Keratinocyte (primary cell): ENCODE data around the gene FUT7. TPM values are rescaled to one million over a fixed set of nuclear protein-coding genes. Genes with fewer than 3 reads are reported as not detected.

Experiments
- DNase-seq: peaks from one replicate; pipeline ENCODE4 v3.0.0-alpha.2; 2011; ENCODE audit warnings: low read depth, missing footprints, low spot score
- FAIRE-seq: peaks from 2 replicates; lab custom pipeline; 2011; peaks lifted over from hg19 to GRCh38; lab: Jason Lieb, UNC
- H2AFZ ChIP-seq: 2 replicates; pipeline ENCODE4 v1.6.0; 2012; ENCODE audit warnings: low read length, control low read depth, inconsistent platforms; ENCODE audit not compliant: control insufficient read depth
- H3K27ac ChIP-seq: 2 replicates; pipeline ENCODE4 v1.5.1; 2011; ENCODE audit warnings: low read length; ENCODE audit not compliant: control insufficient read depth, insufficient read depth
- H3K27me3 ChIP-seq: 3 replicates; pipeline ENCODE4 v1.6.0; 2011; ENCODE audit warnings: low read length; ENCODE audit not compliant: control insufficient read depth, insufficient read depth; ENCODE audit errors: extremely low read depth
- H3K36me3 ChIP-seq, 2 experiments: 2 replicates in 1 of 2; 3 replicates in 1 of 2; pipeline ENCODE4 v1.5.1; 2011; ENCODE audit warnings: low read length in 2 of 2, mild to moderate bottlenecking in 1 of 2; ENCODE audit not compliant: control insufficient read depth in 2 of 2, insufficient read depth in 2 of 2; ENCODE audit errors: extremely low read depth in 1 of 2
- H3K4me1 ChIP-seq: 3 replicates; pipeline ENCODE4 v1.5.1; 2011; ENCODE audit warnings: low read length; ENCODE audit not compliant: control insufficient read depth, insufficient read depth; ENCODE audit errors: extremely low read depth
- H3K4me2 ChIP-seq: 3 replicates; pipeline ENCODE4 v1.6.0; 2011; ENCODE audit warnings: low read depth, low read length; ENCODE audit not compliant: control insufficient read depth, insufficient read depth; ENCODE audit errors: extremely low read depth
- H3K4me3 ChIP-seq, 3 experiments: fragments of 200-600 bp in 1 of 3; sonication (generic) in 1 of 3; 2 replicates in 2 of 3; 3 replicates in 1 of 3; pipeline ENCODE4 v1.5.1; 2011 to 2016; ENCODE audit warnings: low read length in 3 of 3, mild to moderate bottlenecking in 3 of 3, control low read depth in 2 of 3, inconsistent platforms in 1 of 3, low read depth in 1 of 3, mixed read lengths in 1 of 3, mixed run types in 1 of 3, moderate library complexity in 1 of 3; ENCODE audit not compliant: control insufficient read depth in 2 of 3, insufficient read depth in 2 of 3; ENCODE audit errors: extremely low read depth in 1 of 3
- H3K79me2 ChIP-seq: 2 replicates; pipeline ENCODE4 v1.6.0; 2012; ENCODE audit warnings: low read length; ENCODE audit not compliant: control insufficient read depth, insufficient read depth
- H3K9ac ChIP-seq: 3 replicates; pipeline ENCODE4 v1.6.0; 2011; ENCODE audit warnings: low read length; ENCODE audit not compliant: control insufficient read depth, insufficient read depth; ENCODE audit errors: extremely low read depth
- H3K9me1 ChIP-seq: 3 replicates; pipeline ENCODE4 v1.6.0; 2011; ENCODE audit warnings: low read length; ENCODE audit not compliant: control insufficient read depth, insufficient read depth; ENCODE audit errors: extremely low read depth
- H3K9me3 ChIP-seq: 2 replicates; pipeline ENCODE4 v1.5.1; 2012; ENCODE audit warnings: low read depth, low read length; ENCODE audit not compliant: control insufficient read depth
- H4K20me1 ChIP-seq: 3 replicates; pipeline ENCODE4 v1.6.0; 2011; ENCODE audit warnings: low read length; ENCODE audit not compliant: control insufficient read depth, insufficient read depth; ENCODE audit errors: extremely low read depth
- CTCF ChIP-seq, 3 experiments: IDR thresholded peaks in 1 of 3; conservative IDR thresholded peaks in 1 of 3; optimal IDR thresholded peaks in 1 of 3; 2 replicates in 2 of 3; 3 replicates in 1 of 3; pipeline versions ENCODE3 to v1.5.1; 2011; ENCODE audit warnings: low read length in 3 of 3, mild to moderate bottlenecking in 3 of 3, moderate library complexity in 2 of 3, control low read depth in 1 of 3, inconsistent platforms in 1 of 3; ENCODE audit not compliant: insufficient read depth in 2 of 3; ENCODE audit errors: extremely low read depth in 1 of 3
- EZH2 ChIP-seq: IDR thresholded peaks from one replicate; pipeline ENCODE4 v1.6.1; 2012; ENCODE audit warnings: inconsistent platforms, mild to moderate bottlenecking, low read length, moderate library complexity
- dilution Hi-C: fragments of 300-500 bp; cut with MboI; formaldehyde crosslinking; loops from one replicate; pipeline ENCODE4 v1.7.0; 2020; ENCODE audit warnings: low sequenced_read_pairs; ENCODE audit not compliant: extremely low pct_ligation_motif_present
- polyA plus RNA-seq, 5 experiments: library from polyadenylated mRNA; depleted of rRNA in 3 of 5; stranded (reverse) in 3 of 5; stranded (forward) in 1 of 5; unstranded in 1 of 5; fragments of >200 nt; gene quantifications; 1 replicate in 1 of 5; 2 replicates in 3 of 5; 3 replicates in 1 of 5; pipeline versions ENCODE4 v1.2.1 to v1.2.3, GENCODE V29; 2011 to 2012; ENCODE audit warnings: missing spikeins in 2 of 5, low read depth in 1 of 5, low replicate concordance in 1 of 5

The FUT7 gene
- polyA plus RNA-seq, 1 donor (not counting 4 experiments of a cell fraction or from before 2014, with no cell fraction given) = not detected

- Histone ChIP-seq H3K27me3 (no peaks in the 10 kb centered on the region), H3K36me3 (no peaks in the 10 kb centered on the region), H2AFZ (no peak overlapping the region), H3K4me3 (no peak overlapping the region), H3K4me1 (no peaks in the 10 kb centered on the region), H3K79me2 (no peaks in the 10 kb centered on the region), H3K9me1 (no peaks in the 10 kb centered on the region), H4K20me1 (no peaks in the 10 kb centered on the region), H3K27ac (no peak overlapping the region), H3K4me2 (no peak overlapping the region), H3K9ac (no peak overlapping the region), H3K9me3 (no peaks in the 10 kb centered on the region)
- FAIRE-seq (no peak), DNase-seq (no peak)
- TF ChIP-seq EZH2 (no peak), CTCF (optimal IDR thresholded peaks at IDR 0.05 in 1 of 3, IDR thresholded peaks at IDR 0.05 in 1 of 3, conservative IDR thresholded peaks at IDR 0.05 in 1 of 3; ENCODE audit: extremely low read depth in 1 of 3, insufficient read depth in 2 of 3, low read length in 3 of 3) (no peak)
- dilution Hi-C loops = no loop called here
These were observed 10.9 kb downstream of the FUT7 start for GRCh38 chr9:137020771-137021567.

GRCh38 chr9:137019891-137020683 lies 11.8 kb downstream of the FUT7 start:
- H4K20me1 ChIP-seq = no peaks in the 10 kb centered on the region
- H3K9ac ChIP-seq = no peak overlapping the region
- no peaks in the 10 kb centered on the region for H3K4me1 ChIP-seq
- no peaks in the 10 kb centered on the region for H3K27me3 ChIP-seq
- FAIRE-seq (no peak), DNase-seq (no peak)
- no peaks in the 10 kb centered on the region for H3K9me1 ChIP-seq
- TF ChIP-seq EZH2 (no peak), CTCF (optimal IDR thresholded peaks at IDR 0.05 in 1 of 3, IDR thresholded peaks at IDR 0.05 in 1 of 3, conservative IDR thresholded peaks at IDR 0.05 in 1 of 3; ENCODE audit: extremely low read depth in 1 of 3, insufficient read depth in 2 of 3, low read length in 3 of 3) (no peak)
- H3K79me2 ChIP-seq = no peaks in the 10 kb centered on the region
- no peaks in the 10 kb centered on the region for H3K36me3 ChIP-seq
- dilution Hi-C loops = no loop called here
- H3K9me3 ChIP-seq = no peaks in the 10 kb centered on the region
- H3K27ac ChIP-seq = no peak overlapping the region
- no peak overlapping the region for H3K4me3 ChIP-seq
- no peak overlapping the region for H2AFZ ChIP-seq
- H3K4me2 ChIP-seq = no peak overlapping the region
